GM18508 (cell line): ENCODE measurements around the gene DDX39A.
"Not testable (repeated sequence)": the region's sequence is repeated elsewhere in the genome, so short reads cannot be mapped to it uniquely, and the experiment has no call there.

Experiments
- ATAC-seq: cut with Tn5 transposase; IDR thresholded peaks from one replicate; pipeline ENCODE4 v1.9.1; 2021; ENCODE audit warnings: moderate number of reproducible peaks; ENCODE audit not compliant: insufficient read depth, unreplicated experiment

The DDX39A gene

GRCh38 chr19:14410091-14411051 is 8.8 kb downstream of the DDX39A start:
- ATAC-seq: no peak

GRCh38 chr19:14409146-14410023 is 9.8 kb downstream of the DDX39A start:
- ATAC-seq: no peak

DNA sequence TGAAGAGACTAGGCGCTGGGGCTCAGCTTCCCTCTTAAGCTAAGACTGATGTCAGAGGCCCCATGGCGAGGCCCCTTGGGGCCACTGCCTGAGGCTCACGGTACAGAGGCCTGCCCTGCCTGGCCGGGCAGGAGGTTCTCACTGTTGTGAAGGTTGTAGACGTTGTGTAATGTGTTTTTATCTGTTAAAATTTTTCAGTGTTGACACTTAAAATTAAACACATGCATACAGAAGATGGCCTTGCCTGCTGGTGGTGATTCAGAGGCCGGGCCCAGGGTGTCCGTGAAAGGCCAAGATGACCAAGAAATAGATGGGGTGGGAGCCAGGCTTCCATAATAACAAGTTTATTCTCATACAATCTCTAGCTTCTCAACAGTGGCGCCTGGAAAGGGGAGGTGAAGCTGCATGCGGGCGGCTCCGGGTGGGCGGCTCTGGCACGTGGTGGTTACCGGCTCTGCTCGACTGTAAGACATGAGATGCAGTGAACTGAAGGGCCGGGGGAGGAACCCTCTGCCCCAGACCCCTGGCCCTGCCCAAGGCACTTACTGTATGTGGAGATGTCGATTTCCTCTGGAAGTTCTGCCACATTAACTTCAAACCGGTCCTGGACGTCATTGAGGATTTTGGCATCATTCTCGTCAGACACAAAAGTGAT is 10.5 kb downstream of the DDX39A start:
- ATAC-seq: no peak

DNA sequence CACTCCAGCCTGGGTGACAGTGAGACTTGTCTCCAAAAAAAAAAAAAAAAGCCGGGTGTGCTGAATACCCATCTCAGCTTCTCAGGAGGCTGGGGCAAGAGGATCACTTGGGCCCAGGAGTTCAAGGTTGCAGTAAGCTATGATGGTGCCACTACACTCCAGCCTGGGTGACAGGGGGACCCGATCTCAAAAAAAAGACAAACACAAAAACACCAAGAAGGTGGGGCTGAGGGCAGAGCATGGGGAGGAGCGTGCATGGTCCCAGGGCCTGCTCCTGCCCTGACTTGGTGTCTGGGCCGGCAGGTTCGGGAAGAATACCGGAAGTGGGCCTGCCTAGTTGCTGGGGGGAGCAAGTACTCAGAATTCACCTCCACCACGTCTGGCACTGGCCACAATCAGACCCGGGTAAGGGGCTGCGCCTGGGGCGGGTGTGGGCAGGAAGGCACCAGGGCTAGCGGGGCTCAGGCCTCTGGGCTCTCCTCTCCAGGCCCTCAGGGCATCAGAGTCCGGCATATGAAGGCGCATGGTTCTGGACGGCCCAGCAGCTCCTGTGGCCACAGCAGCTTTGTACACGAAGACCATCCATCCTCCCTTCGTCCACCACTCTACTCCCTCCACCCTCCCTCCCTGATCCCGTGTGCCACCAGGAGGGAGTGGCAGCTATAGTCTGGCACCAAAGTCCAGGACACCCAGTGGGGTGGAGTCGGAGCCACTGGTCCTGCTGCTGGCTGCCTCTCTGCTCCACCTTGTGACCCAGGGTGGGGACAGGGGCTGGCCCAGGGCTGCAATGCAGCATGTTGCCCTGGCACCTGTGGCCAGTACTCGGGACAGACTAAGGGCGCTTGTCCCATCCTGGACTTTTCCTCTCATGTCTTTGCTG is 11.3 kb downstream of the DDX39A start:
- ATAC-seq: no peak

DNA sequence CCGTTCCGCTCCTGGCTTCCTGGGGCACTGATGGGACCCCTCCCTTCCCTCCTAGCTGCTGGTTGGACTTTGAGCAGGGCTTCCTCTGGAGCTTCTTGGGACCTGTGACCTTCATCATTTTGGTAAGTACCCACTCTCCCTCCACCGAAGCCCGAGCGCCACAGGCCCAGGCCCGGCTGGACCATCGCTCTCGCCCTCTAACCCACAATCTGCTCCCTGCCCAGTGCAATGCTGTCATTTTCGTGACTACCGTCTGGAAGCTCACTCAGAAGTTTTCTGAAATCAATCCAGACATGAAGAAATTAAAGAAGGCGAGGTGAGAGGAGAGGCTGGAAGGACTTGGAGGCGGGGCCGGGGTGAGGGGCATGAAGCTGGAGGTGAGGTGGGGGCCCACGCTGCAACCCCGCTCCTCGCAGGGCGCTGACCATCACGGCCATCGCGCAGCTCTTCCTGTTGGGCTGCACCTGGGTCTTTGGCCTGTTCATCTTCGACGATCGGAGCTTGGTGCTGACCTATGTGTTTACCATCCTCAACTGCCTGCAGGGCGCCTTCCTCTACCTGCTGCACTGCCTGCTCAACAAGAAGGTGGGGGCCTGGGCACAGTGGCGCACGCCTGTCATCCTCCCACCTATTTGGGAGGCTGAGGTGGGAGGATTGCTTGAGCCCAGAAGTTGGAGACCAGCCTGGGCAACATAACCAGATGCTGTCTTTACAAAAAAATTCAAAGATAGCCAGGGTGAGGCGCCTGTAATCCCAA is 12.3 kb downstream of the DDX39A start:
- ATAC-seq: no peak

GRCh38 chr19:14405758-14406644 is 13.1 kb downstream of the DDX39A start:
- ATAC-seq: no peak

DNA sequence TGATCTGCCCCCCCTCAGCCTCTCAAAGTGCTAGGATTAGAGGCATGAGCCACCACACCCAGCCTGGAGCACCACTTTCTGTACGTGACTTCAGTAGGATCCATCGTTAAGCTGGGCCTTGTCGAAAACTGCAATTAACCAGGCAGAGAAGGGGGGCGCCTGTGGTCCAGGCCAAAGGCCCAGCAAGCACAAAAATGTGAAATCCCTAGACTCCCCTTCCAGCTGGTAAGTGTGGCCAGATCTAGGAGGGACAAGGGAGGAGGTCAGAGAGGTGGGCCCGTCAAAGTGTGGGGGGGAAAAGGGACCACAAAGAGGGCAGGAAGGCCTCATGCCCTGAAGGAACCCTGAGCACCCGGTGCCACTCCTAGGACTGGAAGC is 13.8 kb downstream of the DDX39A start:
- ATAC-seq: no peak

DNA sequence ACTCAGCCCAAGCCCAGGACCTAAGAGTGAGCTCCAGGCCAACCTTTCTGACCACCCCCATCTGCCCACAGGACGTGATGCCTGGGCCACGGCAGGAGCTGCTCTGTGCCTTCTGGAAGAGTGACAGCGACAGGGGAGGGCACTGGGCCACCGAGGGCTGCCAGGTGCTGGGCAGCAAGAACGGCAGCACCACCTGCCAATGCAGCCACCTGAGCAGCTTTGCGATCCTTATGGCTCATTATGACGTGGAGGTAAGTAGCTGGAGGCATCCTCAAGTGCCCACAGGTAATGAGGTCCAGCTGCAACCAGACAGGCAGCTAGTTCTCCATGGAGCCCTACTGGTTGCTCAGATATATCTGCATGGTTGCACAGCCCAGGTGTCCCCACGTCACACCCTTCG is 14.8 kb downstream of the DDX39A start:
- ATAC-seq: no peak

DNA sequence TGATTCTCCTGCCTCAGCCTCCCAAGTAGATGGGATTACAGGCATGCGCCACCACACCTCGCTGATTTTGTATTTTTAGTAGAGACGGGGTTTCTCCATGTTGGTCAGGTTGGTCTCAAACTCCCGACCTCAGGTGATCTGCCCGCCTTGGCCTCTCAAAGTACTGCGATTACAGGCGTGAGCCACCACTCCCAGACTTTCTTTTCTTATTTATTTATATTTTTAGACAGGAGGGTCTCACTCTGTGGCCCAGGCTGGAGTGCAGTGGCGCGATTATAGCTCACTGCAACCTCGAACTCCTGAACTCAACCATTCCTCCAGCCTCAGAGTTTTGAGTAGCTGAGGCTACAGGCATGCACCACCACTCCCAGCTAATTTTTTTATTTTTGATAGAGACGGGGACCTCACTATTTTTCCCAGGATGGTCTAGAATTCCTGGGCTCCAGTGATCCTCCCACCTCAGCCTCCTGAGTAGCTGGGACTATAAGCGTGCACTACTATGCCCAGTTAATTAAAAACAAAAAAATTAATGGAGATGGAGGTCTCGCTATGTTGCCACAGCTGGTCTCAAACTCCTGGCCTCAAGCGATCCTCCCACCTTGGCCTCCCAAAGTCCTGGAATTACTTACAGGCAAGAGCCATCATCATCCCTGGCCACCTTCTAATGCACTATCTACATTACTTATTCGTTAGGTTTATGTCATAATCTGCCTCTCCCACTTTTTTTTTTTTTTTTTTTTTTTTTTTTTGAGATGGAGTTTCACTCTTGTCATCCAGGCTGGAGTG is 15.8 kb downstream of the DDX39A start:
- not testable (repeated sequence) for ATAC-seq

DNA sequence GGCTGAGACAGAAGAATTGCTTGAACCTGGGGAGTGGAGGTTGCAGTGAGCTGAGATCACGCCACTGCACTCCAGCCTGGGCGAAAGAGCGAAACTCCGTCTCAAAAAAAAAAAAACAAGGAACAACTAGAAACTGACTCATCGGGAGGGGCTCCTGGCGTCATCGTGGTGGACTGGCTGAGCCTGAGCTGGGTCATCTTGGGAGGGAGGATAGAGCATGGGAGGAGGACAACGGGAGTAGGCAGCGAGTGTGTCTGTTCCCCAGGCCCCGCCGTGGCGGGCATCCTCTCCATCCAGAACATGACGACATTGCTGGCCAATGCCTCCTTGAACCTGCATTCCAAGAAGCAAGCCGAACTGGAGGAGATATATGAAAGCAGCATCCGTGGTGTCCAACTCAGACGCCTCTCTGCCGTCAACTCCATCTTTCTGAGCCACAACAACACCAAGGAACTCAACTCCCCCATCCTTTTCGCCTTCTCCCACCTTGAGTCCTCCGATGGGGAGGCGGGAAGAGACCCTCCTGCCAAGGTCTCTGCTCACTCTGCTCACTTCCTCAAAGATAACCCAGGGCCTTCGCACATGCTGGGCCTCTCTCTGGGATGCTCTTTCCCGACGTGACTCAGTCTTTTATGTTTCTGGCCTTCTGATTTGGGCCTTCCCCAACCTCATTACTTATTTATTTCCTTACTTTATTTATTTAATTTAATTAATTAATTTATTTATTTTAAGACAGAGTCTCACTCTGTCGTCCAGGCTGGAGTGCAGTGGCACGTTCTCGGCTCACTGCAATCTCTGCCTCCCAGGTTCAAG is 16.6 kb downstream of the DDX39A start:
- ATAC-seq: no peak

GRCh38 chr19:14401468-14402195 is 17.5 kb downstream of the DDX39A start:
- no peak for ATAC-seq

DNA sequence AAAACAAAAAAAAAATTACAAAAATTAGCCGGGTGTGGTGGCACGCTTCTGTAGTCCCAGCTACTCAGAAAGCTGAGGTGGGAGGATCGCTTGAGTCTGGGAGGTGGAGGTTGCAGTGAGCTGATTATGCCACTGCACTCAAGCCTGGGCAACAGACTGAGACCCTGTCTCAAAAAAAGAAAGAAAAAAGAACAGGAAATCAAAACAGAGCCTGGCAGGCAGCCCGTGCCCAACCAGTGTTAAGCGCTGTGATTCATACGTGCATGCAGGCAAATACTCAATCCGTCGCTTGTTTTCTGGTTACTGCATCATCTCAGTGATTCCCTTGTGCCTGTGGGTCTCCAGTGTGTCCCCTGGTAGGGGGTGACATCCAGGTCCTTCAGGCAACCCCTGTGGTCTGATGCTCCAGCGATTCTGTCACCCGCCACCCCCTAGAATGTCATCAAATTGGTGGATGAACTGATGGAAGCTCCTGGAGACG is 18.1 kb downstream of the DDX39A start:
- ATAC-seq: no peak

DNA sequence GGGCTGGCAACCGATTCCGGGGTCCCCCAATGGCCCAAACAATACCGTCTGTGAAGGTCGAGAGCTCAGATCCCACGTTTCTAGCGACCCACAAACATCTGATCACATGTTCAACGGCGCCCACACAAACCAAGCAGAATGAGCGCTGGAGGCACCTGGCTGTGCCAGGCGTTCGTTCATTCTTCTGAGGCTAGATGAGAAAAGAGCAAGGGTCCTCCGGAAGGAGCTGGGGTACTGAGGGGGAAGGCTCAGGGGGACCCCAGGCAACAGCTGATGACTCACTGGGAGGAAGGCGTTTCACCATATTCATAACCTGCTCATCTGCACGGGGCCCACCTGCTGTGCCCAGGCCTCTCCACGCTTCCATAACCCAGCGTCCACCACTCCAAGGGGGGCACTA is 22.0 kb downstream of the DDX39A start:
- not testable (repeated sequence) for ATAC-seq

GRCh38 chr19:14396730-14397129 is 22.4 kb downstream of the DDX39A start:
- ATAC-seq: not testable (repeated sequence)

- no peak for ATAC-seq
Observed at GRCh38 chr19:14395710-14396336, 23.3 kb downstream of the DDX39A start.
